ENCODE results near the gene COQ10A. TPM values are rescaled to one million over a fixed set of nuclear protein-coding genes. Genes with fewer than 3 reads are reported as not detected.

Gene COQ10A
- total RNA-seq: 10 to 100 TPM; 14.0 to 26.1 (median 22.8) TPM

GRCh38 chr12:56266693-56267442, at the start of gene COQ10A:
Gene COQ10A (plus strand): TSS chr12:56266942. CDS start chr12:56267119, 177 bp downstream.
- H3K4me3 ChIP-seq: peak within 1 kb of the TSS; percentile 62 to 79 (median 69)
- WGBS, 2 donors: 1% methylated on average over 32 to 58 of the region's 68 CpGs
- peaks cover 0 to 22% (median 8%) of the 10 kb centered on the region in 4 donors for H3K4me1 ChIP-seq
- H3K9me3 ChIP-seq: no peaks in the 10 kb centered on the region
- peak; percentile 82 to 89 for DNase-seq (ENCODE audit: low spot score in 2 of 2)
- H3K27me3 ChIP-seq: no peaks in the 10 kb centered on the region
- peak; percentile 73 to 91 for TF ChIP-seq POLR2A (IDR thresholded peaks at IDR 0.05)
- TF ChIP-seq, protein P1, sequence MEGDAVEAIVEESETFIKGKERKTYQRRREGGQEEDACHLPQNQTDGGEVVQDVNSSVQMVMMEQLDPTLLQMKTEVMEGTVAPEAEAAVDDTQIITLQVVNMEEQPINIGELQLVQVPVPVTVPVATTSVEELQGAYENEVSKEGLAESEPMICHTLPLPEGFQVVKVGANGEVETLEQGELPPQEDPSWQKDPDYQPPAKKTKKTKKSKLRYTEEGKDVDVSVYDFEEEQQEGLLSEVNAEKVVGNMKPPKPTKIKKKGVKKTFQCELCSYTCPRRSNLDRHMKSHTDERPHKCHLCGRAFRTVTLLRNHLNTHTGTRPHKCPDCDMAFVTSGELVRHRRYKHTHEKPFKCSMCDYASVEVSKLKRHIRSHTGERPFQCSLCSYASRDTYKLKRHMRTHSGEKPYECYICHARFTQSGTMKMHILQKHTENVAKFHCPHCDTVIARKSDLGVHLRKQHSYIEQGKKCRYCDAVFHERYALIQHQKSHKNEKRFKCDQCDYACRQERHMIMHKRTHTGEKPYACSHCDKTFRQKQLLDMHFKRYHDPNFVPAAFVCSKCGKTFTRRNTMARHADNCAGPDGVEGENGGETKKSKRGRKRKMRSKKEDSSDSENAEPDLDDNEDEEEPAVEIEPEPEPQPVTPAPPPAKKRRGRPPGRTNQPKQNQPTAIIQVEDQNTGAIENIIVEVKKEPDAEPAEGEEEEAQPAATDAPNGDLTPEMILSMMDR (IDR thresholded peaks at IDR 0.05): peak; percentile 52 to 90 (median 80)
- peak in 1 of 2 donors; percentile 93 for TF ChIP-seq EP300 (IDR thresholded peaks at IDR 0.05)
- peak within 1 kb of the TSS; percentile 89 to 97 (median 92) for H3K27ac ChIP-seq
- H3K36me3 ChIP-seq: peaks cover 0 to 29% (median 0%) of the 10 kb centered on the region in 3 donors

DNA sequence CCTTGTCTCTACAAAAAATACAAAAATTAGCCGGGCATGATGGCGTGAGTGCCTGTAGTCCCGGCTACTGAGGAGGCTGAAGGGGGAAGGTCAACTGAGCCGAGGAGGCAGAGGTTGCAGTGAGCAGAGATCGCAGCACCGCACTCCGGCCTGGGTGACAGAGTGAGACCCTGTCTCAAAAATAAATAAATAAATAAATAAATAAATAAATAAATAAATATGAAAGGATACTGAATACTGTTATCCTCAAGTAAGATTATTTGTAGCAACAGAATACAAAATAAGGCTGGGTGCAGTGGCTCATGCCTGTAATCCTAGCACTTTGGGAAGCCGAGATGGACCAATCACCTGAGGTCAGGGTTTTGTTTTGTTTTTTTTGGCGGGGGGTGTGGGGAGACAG, 46.9 kb upstream of the COQ10A start:
- peaks cover 0 to 53% (median 28%) of the 10 kb centered on the region in 4 donors for H3K4me1 ChIP-seq
- H3K4me3 ChIP-seq: no peak overlapping the region
- H3K9me3 ChIP-seq: no peaks in the 10 kb centered on the region
- H3K36me3 ChIP-seq: peaks cover 2 to 30% (median 2%) of the 10 kb centered on the region in 3 donors
- WGBS, 2 donors: 82 to 84% methylated on average over 9 of the region's 9 CpGs
- TF ChIP-seq POLR2A (IDR thresholded peaks at IDR 0.05): no peak
- TF ChIP-seq EP300 (IDR thresholded peaks at IDR 0.05): no peak
- TF ChIP-seq, protein P1 (IDR thresholded peaks at IDR 0.05): no peak
- no peaks in the 10 kb centered on the region for H3K27me3 ChIP-seq
- peak overlapping the region in 3 of 4 donors; percentile 90 to 99 (median 99) for H3K27ac ChIP-seq
- DNase-seq (ENCODE audit: low spot score in 2 of 2): no peak

DNA sequence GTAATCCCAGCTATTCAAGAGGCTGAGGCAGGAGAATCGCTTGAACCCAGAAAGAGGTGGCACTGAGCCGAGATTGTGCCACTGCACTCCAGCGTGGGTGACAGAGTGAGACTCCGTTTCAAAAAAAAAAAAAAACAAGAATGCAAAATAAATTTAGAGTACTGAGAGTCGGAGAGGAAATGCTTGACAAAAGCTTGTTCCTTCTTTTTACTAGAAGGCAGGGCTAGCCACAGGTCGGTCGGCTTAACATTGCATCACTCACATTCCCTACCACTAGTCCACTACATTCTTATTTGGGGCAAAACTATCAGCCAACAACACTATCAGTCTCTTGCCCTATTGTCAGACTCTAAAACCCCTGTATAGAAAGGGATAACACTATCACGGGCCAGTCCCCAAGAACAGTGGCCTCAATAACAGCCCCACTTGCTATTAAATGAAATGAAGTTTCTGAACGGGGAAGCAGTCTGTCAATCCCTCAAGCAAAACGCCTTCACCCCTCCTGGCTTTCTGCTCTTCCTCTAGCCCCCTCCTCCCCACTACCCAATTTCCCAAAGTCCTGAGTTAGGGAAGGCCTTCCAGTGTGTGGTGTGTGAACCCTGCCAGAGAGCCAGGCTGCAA, 46.0 kb upstream of the COQ10A start:
- H3K9me3 ChIP-seq: no peaks in the 10 kb centered on the region
- no peak for TF ChIP-seq POLR2A (IDR thresholded peaks at IDR 0.05)
- TF ChIP-seq, protein P1 (IDR thresholded peaks at IDR 0.05): no peak
- TF ChIP-seq EP300 (IDR thresholded peaks at IDR 0.05): no peak
- peaks cover 0 to 23% (median 0%) of the 10 kb centered on the region in 3 donors for H3K36me3 ChIP-seq
- H3K27ac ChIP-seq: peak overlapping the region; percentile 90 to 99 (median 96)
- peak overlapping the region; percentile 69 to 95 (median 82) for H3K4me3 ChIP-seq
- DNase-seq (ENCODE audit: low spot score in 2 of 2): no peak
- no peaks in the 10 kb centered on the region for H3K27me3 ChIP-seq
- H3K4me1 ChIP-seq: peaks cover 0 to 56% (median 31%) of the 10 kb centered on the region in 4 donors
- 7 to 10% methylated on average over 10 of the region's 10 CpGs for WGBS, 2 donors

DNA sequence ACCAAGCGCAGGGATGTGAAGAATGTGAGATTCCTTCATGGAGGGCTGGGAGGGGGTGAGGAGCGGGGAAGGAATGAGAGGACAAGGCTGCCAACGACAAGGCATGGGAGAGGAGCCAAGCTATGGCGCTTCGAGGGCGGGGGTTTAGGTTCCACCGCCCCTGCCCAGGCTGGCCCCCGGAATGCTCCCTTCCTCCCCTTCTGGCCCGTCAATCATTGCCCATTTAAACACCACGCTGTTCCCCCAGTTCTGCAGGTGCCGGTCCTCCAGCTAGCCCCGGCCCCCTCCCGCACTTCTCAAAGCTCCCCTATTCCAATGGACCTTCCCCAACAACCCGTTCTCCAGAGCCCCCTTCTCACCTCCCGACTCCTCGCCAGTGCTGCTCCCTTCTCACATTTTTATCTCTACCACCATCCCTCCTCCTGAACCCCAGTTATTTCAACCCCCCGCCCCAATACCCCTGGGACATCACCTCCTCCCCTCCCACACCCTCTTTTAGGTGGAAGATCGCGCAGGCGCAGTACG, 45.4 kb upstream of the COQ10A start:
- no peak for TF ChIP-seq EP300 (IDR thresholded peaks at IDR 0.05)
- TF ChIP-seq, protein P1 (IDR thresholded peaks at IDR 0.05): no peak
- TF ChIP-seq POLR2A (IDR thresholded peaks at IDR 0.05): no peak
- WGBS, 2 donors: 0 to 1% methylated on average over 21 of the region's 21 CpGs
- peaks cover 0 to 56% (median 31%) of the 10 kb centered on the region in 4 donors for H3K4me1 ChIP-seq
- peak in 1 of 2 donors; percentile 37 for DNase-seq (ENCODE audit: low spot score in 2 of 2)
- peaks cover 0 to 23% (median 0%) of the 10 kb centered on the region in 3 donors for H3K36me3 ChIP-seq
- H3K9me3 ChIP-seq: no peaks in the 10 kb centered on the region
- peak overlapping the region; percentile 90 to 99 (median 96) for H3K27ac ChIP-seq
- peak overlapping the region; percentile 69 to 95 (median 82) for H3K4me3 ChIP-seq
- H3K27me3 ChIP-seq: no peaks in the 10 kb centered on the region

All from tibial nerve (tissue), 4 donors.